Endothelial cell of hepatic sinusoid (primary cell): ENCODE results near the gene NTN1.
"Not testable (repeated sequence)": the region's sequence is repeated elsewhere in the genome, so short reads cannot be mapped to it uniquely, and the experiment has no call there.

ENCODE experiments used
- in situ Hi-C: cut with HindIII; loops from 2 replicates; pipeline ENCODE4 v1.10.0; 2017; ENCODE audit warnings: low sequenced_read_pairs

The NTN1 gene

DNA sequence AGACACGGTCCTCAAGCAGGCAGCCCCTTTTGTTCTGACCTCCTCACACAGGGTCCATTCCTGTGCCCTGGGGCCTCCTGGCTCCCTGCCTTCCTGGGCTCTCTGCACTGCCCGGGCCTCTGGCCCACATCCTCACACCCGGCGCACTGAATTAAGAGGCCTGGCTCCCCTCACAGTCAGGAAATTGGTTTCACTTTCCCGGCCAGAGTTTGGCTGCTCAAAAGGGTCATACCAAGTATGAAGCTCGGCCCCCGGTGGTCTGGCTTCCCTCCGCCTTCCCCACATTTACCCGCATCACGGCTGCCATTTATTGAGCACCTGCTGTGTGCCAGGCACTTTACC, 220.0 kb downstream of the NTN1 start:
- in situ Hi-C loops: no loop called here

DNA sequence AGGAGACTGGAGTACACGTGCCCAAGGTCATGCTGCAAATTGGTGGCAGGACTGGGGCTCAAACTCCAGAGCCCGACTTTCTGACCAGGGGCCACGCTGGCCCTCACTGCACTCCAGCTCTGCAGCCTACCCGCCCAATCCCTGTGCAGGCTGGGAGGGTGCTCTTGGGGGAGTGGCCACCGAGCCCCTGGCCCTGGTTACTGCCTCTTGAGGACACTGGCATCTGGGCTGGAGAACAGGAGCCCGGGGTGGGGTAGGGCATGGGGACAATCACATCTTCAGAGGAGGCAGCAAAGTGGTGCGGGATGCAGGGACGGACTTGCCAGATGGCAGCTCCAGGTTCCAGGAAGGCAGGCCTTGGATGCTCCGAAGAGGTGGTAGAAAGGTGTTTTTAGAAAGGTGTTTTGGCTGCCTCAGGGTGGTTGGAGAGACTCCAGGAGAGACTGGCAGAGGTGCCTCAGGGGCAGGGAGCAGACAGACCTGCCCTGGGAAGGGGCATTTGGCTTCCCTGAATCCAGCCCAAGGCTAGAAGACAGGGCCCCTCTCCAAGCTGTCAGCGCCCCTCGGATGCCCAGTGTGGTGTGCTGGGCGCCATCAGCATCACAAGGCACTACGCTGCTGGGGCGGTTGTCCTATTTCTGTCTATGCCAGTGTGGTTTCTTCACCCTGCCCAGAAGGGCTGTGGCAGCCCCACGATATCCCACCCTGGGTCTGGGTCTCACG, 220.6 kb downstream of the NTN1 start:
- in situ Hi-C loops: no loop called here

DNA sequence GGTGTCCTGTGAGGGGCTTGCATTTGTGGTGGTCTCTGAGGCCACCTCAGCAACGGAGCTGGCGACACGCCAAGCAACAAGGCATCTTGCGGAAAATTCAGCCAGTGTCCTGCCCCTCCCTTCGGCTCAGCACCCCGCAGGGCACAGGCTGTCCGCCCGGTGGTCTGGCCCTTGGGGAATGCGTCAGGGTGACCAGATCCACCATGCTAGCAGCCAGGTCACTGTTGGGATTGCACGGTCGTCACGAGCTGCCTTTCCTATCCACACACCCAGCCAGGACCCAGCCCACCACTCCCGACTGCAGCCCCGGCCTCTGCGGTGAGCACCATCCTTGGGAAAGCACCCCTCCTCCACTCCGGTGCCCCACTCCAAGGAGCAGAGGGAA, 221.2 kb downstream of the NTN1 start:
- in situ Hi-C loops: no loop called here

DNA sequence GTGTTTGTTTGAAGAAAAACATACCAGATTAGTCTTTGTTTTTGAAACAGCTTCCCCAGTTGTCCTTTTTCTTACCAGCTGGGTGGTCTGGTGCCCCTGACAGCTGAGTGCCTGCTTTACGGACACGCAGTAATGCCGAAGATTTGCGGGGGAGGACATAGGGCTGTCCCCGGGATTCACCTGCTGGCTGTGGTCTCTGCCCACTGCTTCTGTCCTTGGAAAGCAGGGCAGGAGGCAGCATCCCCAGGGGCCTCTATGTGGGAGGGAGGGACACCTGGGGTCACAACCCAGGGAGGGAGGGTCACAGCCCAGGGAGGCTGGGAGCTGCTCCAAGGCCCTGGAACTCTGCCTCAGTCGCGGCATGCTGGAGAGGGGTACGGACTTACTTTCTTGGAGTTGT, 221.7 kb downstream of the NTN1 start:
- in situ Hi-C loops: no loop called here

DNA sequence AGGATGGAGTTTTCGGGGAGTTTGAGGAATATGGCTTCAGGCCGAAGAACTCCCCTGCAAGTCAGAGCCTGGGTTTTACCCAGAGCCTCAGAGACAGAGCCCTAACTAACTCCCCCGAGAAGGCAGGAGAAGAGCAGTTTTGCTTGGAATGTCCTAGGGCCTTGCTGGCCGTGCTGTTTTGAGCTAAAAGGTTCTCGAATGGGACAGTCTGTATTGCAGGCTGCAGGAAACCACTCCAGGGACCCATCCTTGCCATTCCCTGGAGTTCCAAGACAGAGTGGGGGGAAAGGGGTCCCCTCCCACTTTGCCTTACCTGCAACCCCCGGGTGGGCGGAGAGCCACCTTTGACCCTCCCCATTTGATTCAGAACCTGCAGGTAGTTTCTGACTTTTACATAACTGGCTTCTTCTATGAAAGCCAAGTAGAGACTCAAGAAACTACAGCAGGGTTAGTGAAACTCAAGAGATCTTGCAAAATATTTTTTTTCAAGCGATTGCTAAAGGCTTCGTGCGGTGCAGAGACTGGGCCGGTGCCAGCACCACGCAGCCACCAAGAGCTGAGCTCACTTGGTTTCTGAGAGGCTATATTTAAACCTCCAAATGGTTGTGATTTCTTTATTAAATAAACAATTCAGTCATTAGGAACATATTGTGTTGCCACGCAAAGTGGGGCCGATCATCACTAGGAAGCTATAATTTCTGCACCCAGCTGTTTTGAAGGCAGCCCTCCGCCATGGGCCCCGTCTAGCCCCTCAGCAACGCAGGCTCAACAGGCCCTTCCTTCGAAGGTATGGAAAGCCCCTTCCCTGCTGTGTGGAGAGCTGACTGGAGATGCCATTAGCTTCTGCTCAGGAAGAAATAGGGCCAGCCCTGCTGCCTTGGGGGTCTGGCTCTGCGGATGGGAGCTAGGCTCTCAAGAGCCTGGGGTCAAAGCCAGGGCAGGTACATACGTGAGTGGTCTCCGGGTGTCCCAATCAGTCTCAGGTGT, 223.0 kb downstream of the NTN1 start:
- in situ Hi-C loops: no loop called here

DNA sequence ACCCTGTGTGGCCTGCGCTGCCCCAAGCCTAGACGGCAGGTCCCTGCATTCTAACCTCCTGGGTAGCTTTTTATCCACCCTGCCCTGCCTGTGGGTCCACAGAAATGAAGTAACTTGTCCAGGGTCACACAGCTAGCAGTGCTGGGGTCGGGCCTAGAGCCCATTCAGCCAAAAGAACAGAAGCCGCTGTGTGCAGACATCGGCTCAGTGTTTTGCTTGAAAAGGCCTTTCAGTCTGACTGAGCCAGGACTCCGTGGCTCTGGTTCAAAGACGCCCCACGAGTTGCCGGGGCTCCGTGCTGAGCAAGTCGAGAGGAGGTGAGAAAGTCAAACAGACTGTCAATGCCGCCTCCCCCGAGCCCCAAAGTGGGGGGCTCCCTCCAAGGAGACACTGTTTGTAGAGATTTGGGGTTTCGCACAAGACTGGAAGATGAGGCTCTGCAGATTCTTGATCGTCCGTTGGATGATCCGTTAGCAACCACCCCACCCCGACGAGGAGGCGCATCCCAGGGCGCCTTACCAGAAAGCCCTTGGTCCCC, 226.2 kb downstream of the NTN1 start:
- in situ Hi-C loops: no loop called here

DNA sequence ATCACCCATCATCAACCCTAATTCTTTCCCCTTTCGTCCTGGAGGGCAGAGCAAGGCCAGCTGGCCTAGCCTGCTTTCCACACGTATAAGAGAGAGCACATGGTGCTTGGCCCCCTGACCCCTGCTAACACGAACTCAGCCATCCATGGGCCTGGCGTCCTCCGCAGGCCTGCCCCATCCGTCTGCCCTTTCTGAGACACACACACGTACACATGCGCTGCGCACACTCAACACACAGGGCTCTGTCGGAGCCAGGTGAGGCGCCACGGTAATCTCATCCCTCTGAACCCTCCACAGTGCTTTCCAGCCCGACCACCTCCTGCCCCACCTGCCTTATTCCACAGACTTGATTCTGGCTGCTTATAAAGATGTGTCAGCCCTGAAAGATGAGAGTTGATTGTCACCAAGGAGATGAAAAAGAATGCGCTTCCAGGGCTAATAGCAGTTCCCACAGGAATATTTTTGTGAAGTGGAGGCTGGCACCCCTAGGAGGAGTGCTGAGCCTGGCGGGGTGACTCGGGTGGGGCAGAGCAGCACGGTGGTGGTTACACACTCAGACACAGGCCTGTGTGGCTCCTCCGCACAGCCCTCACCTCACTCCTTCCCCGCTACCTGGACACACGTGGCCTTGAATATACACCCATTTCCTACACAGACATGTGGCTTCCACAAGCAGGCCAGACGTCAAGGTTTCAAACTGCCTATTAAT, 228.1 kb downstream of the NTN1 start:
- in situ Hi-C loops: no loop called here

DNA sequence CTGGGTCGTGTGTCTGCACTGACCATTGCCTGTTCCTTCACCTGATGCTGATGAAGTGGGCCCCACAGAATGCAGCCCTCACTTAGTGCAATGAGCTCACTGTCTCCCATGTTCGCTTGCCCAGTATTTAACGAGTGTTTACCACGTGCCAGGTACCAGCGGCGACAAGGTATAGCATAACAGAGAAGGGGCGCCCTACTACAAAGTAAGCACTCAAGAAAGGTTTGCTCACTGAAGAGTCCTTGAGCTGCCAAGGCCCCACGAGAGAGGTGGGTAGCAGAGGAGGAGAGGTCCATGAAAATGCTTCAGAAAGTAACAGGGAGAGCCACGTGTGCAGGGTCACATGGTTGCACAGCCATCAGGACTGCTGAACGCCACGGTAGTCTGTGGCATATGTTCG, 230.0 kb downstream of the NTN1 start:
- in situ Hi-C loops: no loop called here

DNA sequence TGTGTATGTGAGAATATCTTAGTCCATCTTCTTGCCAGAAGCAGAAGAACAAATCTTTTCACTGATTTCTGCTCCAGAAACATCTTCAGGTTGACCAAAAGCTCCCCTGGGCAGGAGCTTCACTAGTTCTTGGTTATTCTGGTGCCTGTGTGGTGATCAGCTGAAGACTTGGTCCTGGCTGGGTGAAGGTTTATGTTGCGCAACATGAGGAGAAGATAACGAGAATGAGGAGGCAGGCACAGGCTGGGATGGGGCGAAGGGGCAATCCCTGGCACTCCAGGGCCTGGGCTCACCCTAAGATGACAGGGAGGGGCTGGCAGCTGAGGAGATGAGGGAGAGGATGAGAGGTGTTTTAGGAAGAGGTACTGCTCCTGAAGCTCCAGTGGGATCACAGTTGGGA, 232.0 kb downstream of the NTN1 start:
- in situ Hi-C loops: no loop called here

DNA sequence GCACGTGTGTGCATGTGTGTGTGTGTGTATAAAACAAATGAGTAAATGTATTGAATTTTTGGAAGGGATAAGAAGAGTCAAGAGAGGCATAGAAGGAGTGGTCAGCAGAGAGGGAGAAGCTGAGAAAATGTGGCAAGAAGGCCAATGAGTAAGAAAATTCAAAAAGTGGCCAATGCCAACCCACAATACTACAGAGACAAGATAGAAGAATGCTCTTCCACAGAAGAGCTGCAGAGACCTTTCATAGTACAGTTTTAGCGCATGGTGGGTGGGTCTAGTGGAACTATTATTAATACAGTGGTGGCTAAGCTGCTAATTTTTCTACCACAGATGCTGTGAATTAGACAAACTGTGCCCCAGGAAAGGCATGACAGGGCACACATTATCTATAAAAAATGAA, 233.5 kb downstream of the NTN1 start:
- in situ Hi-C loops: no loop called here

DNA sequence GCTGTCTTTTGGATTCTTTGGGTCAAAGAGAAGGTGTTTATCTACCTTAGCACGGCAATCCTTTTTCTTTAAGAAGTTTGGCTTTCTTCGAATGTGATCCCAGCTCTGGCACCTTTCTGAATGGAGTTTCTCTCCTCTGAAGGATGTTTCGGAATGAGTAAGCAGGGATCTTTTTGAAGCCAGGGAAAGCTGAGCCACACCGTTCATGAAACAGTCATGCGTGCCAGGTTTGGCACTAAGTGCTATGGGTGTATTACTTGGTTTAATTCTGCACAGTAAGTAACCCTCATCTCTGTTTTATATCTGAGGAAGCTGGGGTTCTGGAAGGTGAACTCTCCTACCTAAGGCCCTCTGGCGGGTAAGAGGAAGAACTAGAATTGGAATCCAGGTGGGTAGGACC, 234.5 kb downstream of the NTN1 start:
- in situ Hi-C loops: no loop called here

DNA sequence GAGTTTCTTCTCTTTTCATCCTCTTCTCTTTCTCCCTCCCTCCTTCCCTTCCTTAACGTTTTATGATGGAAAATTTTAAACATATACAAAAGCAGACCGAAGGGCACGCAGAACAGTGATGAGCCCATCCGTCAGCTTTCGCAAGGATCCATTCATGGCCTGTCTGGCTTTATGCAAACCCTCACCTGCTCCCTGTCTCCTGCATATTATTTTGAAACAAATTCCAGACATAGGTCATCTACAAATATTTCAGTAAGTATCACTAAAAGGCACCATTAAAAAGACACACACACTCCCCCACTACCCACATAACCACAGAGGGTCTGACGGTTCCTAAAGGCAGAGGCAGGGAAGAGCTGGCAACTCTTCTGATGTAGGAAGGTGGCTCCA, 235.0 kb downstream of the NTN1 start:
- in situ Hi-C loops: no loop called here

DNA sequence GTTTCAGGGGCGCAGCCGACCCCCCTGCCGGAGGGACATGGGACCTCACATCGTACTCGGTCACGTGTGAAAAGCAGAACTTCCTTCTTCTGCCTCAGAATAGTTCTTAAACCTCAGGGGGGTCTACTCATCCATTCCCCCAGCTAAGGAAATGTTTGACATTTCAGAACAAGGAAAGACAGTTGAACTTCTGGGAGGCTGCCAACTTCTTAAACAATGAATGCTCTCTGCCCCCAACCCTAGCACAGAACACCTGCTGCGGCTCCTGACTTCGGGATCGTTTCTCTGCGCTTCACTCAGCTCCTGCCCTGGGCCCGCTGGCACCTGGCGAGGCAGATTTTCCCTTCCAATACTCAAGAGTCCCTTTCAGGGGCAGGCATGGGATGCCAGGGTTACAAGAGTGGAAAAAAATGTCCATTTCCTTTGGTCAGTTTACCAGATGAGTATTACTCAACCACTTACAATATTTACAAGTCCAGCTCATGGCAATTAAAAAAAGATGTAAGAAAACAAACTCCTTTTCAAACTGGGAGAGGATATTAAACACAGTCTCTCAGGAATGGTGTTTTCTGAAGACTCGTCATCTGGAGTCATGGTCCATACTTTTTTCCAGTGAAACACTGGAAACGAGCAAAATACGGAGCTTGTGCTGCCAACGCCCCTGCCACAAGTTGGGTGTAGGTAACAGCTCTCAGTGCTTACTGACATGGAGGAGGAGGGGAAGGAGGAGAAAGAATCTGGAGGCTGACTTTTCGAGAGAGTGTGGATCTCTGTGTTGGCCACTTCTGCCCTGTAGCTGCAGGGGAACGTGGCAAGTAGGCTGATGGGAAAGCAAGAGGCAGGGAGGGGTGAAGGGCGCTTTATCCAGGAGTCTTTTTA, 235.7 kb downstream of the NTN1 start:
- in situ Hi-C loops: no loop called here

DNA sequence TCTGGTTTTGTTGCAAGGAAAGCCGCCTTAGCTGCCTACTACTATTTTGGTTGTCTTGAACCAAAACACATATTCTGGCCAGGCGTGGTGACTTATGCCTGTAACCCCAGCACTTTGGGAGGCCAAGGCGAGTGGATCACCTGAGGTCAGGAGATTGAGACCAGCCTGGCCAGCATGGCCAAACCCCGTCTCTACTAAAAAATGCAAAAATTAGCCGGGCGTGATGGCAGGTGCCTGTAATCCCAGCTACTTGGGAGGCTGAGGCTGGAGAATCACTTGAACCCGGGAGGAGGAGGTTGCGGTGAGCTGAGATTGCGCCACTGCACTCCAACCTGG, 236.3 kb downstream of the NTN1 start:
- in situ Hi-C loops: not testable (repeated sequence)

DNA sequence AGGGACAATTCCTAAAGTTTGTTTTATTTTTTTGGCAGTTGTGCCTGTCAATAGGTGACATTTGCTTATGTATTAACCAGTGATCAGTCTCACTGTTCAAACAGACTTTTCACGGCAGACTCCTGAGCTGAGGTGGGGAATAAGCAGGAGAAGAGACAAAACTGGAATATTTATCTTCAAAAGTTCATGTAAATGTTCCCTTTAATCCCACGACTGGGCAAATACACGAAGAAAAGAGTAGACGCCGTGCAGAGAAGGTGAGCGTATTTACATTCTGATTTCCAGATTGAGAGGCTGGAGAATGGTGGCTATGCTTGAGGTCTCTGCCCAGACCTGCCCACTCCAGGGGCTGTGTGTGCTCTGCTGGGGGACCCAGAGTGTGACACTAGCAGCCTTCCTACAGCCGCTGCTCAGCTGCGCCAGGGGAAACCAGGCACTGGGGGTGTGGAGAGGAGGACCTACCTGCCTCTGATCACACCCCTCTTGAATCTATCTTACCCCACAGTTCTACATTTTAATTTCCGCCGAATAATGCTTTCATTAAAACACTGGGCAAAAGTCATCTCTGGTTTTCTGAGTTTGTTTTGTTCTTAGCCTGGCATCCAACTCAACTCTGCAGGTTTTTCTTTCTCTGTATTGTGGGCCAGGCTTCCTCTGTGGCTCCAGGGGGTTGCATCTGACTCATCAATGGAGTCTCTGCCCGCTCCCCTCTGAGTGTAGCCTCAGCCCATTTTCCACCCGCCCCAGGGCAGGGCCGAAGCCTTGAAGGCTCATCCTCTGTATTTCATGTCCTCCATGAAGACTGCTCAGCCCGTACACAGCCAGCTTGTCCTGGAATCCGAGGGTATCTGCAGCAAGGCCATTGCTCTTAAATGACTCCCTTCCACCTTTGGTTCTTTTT, 237.1 kb downstream of the NTN1 start:
- in situ Hi-C loops: no loop called here

DNA sequence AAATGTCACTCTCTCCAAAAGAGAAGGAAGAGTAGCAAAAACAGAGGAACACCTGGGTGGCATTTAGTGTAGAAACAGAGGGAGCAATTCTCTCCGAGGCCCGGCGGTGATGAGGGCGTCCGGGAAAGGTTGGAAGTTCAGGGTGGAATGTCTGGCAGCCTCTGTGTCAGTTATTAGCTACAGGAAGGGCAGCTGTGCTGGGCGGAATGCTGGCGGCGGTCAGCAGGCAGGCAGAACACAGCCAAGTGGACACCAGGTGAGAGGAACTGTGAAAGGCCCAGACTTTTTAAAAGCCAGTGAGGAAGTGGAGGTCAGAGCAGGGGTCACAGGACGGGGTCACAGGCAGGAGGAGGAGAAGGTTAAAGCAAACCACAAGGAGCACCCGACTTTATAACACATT, 238.1 kb downstream of the NTN1 start:
- in situ Hi-C loops: no loop called here

DNA sequence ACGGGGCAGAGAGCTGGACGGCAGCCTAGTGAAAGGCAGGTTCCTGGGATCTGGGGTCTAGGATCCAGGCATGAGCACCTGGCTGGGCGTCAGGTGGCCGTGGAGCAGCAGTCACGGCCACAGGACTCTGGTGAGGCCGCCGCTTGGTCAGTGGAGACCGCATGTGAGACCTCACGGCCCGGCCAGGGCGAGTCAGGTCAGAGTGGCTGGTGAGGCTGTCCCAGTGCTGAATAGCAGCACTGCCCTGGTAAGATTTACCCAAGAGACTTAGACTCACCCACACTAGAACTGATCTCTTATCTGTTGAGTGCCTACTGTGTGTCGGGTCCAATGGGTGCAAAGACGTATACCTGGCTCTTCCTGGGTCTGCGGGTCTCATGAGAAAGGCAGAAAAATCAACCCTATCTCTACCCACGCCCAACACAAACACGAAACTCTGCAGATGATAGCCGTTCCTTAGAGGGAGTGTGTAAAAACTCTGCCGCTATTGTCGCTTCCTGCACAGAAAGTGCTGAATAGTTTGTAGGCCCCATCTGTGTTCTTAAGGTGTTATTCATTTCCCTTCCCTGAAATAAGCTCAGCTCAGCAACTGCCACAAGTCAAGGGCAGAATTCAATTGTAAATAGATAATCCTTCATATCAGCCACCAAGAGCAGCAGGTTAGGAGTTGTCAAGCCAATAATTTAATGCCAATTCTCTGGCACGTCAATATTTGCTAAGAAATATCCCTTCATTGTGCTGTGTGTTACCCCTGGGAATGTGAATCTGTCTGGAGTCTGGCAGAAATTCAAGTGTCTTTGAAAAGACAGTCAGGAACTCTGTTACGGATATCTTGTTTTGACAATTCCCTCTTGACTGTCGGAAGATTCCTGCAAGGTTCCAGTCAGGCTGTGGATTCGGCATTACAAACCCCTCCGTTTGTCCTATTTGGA, 240.0 kb downstream of the NTN1 start:
- in situ Hi-C loops: no loop called here

DNA sequence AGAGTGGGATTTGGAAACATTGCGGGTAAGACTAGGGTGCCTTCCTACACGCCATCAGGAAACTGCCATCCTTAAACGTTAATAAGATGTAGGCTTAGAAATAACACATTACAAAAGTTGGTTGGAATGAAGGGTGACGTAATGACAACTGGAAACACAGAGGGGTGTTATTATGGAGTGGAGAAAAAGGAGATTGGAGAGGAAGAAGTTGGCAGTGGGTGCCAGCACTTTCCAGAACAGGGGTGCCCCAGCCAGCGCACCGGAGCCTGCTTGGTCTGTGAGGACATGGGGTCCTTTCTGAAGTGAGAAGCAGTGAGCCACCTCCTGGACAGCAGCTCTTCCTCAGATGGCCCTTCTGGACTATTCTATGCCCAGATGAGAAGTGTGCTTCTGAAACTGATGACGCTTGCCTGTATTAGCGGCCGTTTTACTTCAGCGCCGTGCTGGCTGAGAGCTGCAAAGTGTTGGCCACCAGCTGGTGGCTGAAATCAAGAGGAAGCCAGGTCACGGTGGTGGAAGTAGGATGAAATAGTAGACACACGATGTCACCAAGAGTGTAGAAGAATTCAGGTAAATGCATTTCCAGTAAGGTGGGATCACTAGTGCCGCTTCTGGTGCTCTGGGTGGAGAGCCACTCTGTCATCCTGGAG, 244.8 kb downstream of the NTN1 start:
- in situ Hi-C loops: no loop called here
